Measurements from ENCODE around the gene TXNDC15.

- no peak for TF ChIP-seq CTCF (IDR thresholded peaks at IDR 0.05)
- TF ChIP-seq POLR2A (IDR thresholded peaks at IDR 0.05), result no peak
Observed at GRCh38 chr5:134937526-134937925, 63.4 kb downstream of the TXNDC15 start.

All from testis (tissue), 2 donors.